ENCODE data around the gene FXYD3. TPM values are rescaled to one million over a fixed set of nuclear protein-coding genes. Genes with fewer than 3 reads are reported as not detected.
A peak's percentile ranks its signal among the peaks of the same experiment; 100 is the strongest.

Gene FXYD3
- total RNA-seq, 1 experiment from 2014 or later, result 36.7 TPM

DNA sequence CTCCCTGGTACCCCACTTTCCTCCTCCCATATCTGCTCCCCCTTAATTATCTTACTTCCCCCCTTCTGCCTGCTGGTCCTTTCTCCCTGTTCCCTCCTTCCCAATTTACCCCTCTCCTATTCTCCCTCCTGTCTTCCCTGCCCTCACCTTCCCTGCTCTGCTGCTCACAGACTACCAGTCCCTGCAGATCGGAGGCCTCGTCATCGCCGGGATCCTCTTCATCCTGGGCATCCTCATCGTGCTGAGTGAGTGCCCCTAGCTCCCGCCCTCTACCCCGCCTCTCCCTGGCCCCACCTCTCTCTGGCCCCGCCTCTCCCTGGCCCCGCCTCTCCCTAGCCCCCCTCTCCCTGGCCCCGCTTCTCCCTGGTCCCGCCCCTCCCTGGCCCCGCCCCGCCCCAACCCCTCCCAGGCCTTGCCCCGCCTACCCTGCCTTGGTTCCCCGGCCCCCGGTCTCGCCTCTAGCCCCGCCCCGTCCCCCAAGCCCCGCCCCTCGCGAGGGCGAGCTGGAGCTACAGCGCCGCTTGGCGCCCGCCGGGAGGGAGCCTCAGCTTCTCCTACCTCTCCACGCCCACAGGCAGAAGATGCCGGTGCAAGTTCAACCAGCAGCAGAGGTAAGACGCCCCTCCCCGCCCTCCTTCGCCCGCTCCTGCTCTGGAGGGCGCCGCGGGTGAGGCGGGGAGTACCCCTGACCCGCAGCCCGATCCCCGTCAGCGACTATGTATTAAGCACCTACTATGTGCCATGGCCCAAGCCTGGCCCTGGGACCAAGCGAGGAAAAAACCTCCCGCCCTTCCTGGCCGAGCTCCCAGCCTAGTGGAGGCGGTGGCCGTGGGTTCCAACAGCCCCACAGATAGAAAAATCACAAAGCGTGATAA is 25.6 kb downstream of the FXYD3 start:
- Mint-ChIP-seq H3K36me3 (ENCODE audit: insufficient read depth, unreplicated experiment) (no peaks in the 10 kb centered on the region), H3K4me3 (ENCODE audit: unreplicated experiment) (no peak overlapping the region), H3K4me1 (ENCODE audit: low read depth, unreplicated experiment) (no peaks in the 10 kb centered on the region), H3K27me3 (ENCODE audit: insufficient read depth, unreplicated experiment) (peaks cover 8% of the 10 kb centered on the region), H3K9me3 (ENCODE audit: unreplicated experiment) (no peaks in the 10 kb centered on the region), H3K27ac (ENCODE audit: unreplicated experiment) (no peak overlapping the region)
- intact Hi-C loops (cut with micrococcal nuclease; ENCODE audit: unreplicated experiment), result no loop called here
- H3K4me1 ChIP-seq, result peaks cover 16% of the 10 kb centered on the region; the same call in 1 of the 2 replicates
- no peak overlapping the region for H3K4me3 ChIP-seq (ENCODE audit: low read depth, low read length)
- TF ChIP-seq, protein P1, sequence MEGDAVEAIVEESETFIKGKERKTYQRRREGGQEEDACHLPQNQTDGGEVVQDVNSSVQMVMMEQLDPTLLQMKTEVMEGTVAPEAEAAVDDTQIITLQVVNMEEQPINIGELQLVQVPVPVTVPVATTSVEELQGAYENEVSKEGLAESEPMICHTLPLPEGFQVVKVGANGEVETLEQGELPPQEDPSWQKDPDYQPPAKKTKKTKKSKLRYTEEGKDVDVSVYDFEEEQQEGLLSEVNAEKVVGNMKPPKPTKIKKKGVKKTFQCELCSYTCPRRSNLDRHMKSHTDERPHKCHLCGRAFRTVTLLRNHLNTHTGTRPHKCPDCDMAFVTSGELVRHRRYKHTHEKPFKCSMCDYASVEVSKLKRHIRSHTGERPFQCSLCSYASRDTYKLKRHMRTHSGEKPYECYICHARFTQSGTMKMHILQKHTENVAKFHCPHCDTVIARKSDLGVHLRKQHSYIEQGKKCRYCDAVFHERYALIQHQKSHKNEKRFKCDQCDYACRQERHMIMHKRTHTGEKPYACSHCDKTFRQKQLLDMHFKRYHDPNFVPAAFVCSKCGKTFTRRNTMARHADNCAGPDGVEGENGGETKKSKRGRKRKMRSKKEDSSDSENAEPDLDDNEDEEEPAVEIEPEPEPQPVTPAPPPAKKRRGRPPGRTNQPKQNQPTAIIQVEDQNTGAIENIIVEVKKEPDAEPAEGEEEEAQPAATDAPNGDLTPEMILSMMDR (IDR thresholded peaks at IDR 0.05; ENCODE audit: insufficient read depth in 1 of 2, low read depth in 1 of 2, low read length in 1 of 2, severe bottlenecking in 1 of 2, unreplicated experiment in 1 of 2), result peak in 1 of 2 experiments; percentile 55
- BruUV-seq (replicated peaks), result no TSS peak
- DNase-seq, result peak; percentile 79 to 85
- no peaks in the 10 kb centered on the region for H3K36me3 ChIP-seq (ENCODE audit: control insufficient read depth, insufficient read depth, low read length)
- no peaks in the 10 kb centered on the region; the same call in 1 of the 2 replicates for H3K27me3 ChIP-seq (replicated peaks; ENCODE audit: control insufficient read depth, insufficient read depth, low read length)
- no peaks in the 10 kb centered on the region; the same call in 1 of the 2 replicates for H3K9me3 ChIP-seq
- POLR2A ChIA-PET, result no interaction called here
- CTCF ChIA-PET, result interaction anchor here (0.6 to 1.9 kb wide), 13 partner anchors 12 to 1349 kb away, joined by 3 to 10 read pairs (median 4); partner anchors contain the start of genes FXYD3 and FXYD5

DNA sequence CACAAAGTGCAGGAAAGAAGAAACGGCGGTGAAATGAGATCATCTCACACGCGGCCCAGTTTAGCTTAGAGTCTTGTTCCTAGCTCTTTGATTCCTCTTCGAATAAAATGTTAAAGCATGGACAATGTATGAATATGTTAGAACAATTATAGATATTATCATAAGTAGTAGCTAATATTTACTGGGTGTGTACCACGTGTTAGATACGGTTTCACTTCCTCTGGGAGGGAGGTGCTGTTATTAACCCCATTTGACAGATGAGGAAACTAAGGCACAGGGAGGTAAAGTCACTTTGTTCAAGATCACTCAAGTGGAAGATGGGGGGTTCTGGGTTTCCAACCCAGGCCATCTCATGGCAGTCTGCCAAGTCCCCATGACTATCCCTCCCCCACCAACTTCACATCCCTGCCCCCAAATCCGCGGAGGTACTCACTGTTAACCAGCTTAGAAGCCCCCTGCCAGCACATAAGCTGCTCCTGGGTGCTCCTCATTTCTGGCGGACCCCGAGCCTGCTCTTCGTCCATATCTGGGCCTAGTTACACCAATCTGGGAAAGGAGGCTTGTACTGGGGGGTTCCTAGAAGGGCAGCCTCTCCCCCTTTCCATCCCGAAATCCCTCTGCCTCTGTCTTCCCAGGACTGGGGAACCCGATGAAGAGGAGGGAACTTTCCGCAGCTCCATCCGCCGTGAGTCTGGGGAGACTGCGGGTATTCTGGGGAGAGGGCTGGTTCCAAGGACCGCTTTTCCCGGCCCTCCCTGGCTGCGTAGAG is 26.4 kb downstream of the FXYD3 start:
- TF ChIP-seq, protein P1 (IDR thresholded peaks at IDR 0.05; ENCODE audit: insufficient read depth in 1 of 2, low read depth in 1 of 2, low read length in 1 of 2, severe bottlenecking in 1 of 2, unreplicated experiment in 1 of 2), result no peak
- POLR2A ChIA-PET, result no interaction called here
- intact Hi-C loops (cut with micrococcal nuclease; ENCODE audit: unreplicated experiment), result no loop called here
- Histone ChIP-seq H3K4me1 (peaks cover 14% of the 10 kb centered on the region; the same call in 1 of the 2 replicates), H3K9me3 (no peaks in the 10 kb centered on the region; the same call in 1 of the 2 replicates), H3K27me3 (replicated peaks; ENCODE audit: control insufficient read depth, insufficient read depth, low read length) (no peaks in the 10 kb centered on the region; the same call in 1 of the 2 replicates), H3K4me3 (ENCODE audit: low read depth, low read length) (peak overlapping the region; percentile 29), H3K36me3 (ENCODE audit: control insufficient read depth, insufficient read depth, low read length) (no peaks in the 10 kb centered on the region)
- Mint-ChIP-seq H3K9me3 (ENCODE audit: unreplicated experiment) (no peaks in the 10 kb centered on the region), H3K27ac (ENCODE audit: unreplicated experiment) (no peak overlapping the region), H3K27me3 (ENCODE audit: insufficient read depth, unreplicated experiment) (peaks cover 8% of the 10 kb centered on the region), H3K4me1 (ENCODE audit: low read depth, unreplicated experiment) (no peaks in the 10 kb centered on the region), H3K4me3 (ENCODE audit: unreplicated experiment) (peak overlapping the region; percentile 52), H3K36me3 (ENCODE audit: insufficient read depth, unreplicated experiment) (no peaks in the 10 kb centered on the region)
- BruUV-seq (replicated peaks), result no TSS peak
- DNase-seq, result no peak
- CTCF ChIA-PET, result interaction anchor here (0.6 to 1.9 kb wide), 14 partner anchors 12 to 1350 kb away, joined by 3 to 10 read pairs (median 4); partner anchors contain the start of gene FXYD5
